GM23338 (cell line): Measurements from ENCODE around the gene KRTAP10-5. TPM values are rescaled to one million over a fixed set of nuclear protein-coding genes. Genes with fewer than 3 reads are reported as not detected.
A peak's percentile ranks its signal among the peaks of the same experiment; 100 is the strongest.

Source experiments
- ATAC-seq: fragments of 200-7000 bp; cut with Tn5 transposase; 3 replicates; pipeline ENCODE4 v1.9.1; 2020
- DNase-seq: peaks from one replicate; pipeline ENCODE4 v3.0.0-alpha.2; 2015; ENCODE audit warnings: low spot score
- H2AFZ ChIP-seq: fragments of 200-600 bp; sonication (generic); 2 replicates; pipeline ENCODE4 v1.8.0; 2016; ENCODE audit warnings: antibody characterized with exemption, mild to moderate bottlenecking, moderate library complexity
- H3F3A ChIP-seq: fragments of 200-600 bp; sonication (generic); replicated peaks from 2 replicates; pipeline ENCODE4 v1.8.0; 2017; ENCODE audit warnings: antibody characterized with exemption, mixed run types, low read depth
- H3K27ac ChIP-seq: fragments of 200-600 bp; sonication (generic); 2 replicates; pipeline ENCODE4 v1.6.1; 2016; ENCODE audit warnings: low read depth
- H3K27me3 ChIP-seq: fragments of 200-600 bp; sonication (generic); 2 replicates; pipeline ENCODE4 v1.8.0; 2016; ENCODE audit warnings: mild to moderate bottlenecking, mixed run types, moderate library complexity; ENCODE audit not compliant: insufficient read depth
- H3K36me3 ChIP-seq: fragments of 200-600 bp; sonication (generic); 2 replicates; pipeline ENCODE4 v1.8.0; 2016; ENCODE audit warnings: mild to moderate bottlenecking; ENCODE audit not compliant: insufficient read depth
- H3K4me1 ChIP-seq: fragments of 200-600 bp; sonication (generic); 2 replicates; pipeline ENCODE4 v1.8.0; 2016; ENCODE audit warnings: mild to moderate bottlenecking, moderate library complexity; ENCODE audit not compliant: insufficient read depth
- H3K4me2 ChIP-seq: fragments of 200-600 bp; sonication (generic); 2 replicates; pipeline ENCODE4 v1.7.1; 2017; ENCODE audit warnings: mixed run types
- H3K4me3 ChIP-seq: fragments of 200-600 bp; sonication (generic); 2 replicates; pipeline ENCODE4 v1.6.1; 2016; ENCODE audit warnings: mixed run types
- H3K79me2 ChIP-seq: fragments of 200-600 bp; sonication (generic); replicated peaks from 2 replicates; pipeline ENCODE4 v1.8.0; 2017; ENCODE audit warnings: mild to moderate bottlenecking; ENCODE audit not compliant: insufficient read depth
- H3K9me2 ChIP-seq: fragments of 200-600 bp; sonication (generic); 2 replicates; pipeline ENCODE4 v1.8.0; 2017; ENCODE audit not compliant: insufficient read depth
- H4K20me1 ChIP-seq: fragments of 200-600 bp; sonication (generic); replicated peaks from 2 replicates; pipeline ENCODE4 v1.8.0; 2017; ENCODE audit warnings: mild to moderate bottlenecking; ENCODE audit not compliant: insufficient read depth
- H3K27ac Mint-ChIP-seq: 2 replicates; pipeline ENCODE4 v1.8.0; 2020; ENCODE audit warnings: inconsistent platforms, mild to moderate bottlenecking, moderate library complexity, mixed read lengths
- H3K27me3 Mint-ChIP-seq: 3 replicates; pipeline ENCODE4 v1.8.0; 2022; ENCODE audit warnings: low read depth, mild to moderate bottlenecking, moderate library complexity, mixed read lengths, inconsistent platforms; ENCODE audit not compliant: insufficient read depth, poor library complexity
- H3K36me3 Mint-ChIP-seq: 3 replicates; pipeline ENCODE4 v1.8.0; 2021; ENCODE audit warnings: low read depth, mild to moderate bottlenecking, inconsistent platforms, moderate library complexity, mixed read lengths
- H3K4me1 Mint-ChIP-seq: 3 replicates; pipeline ENCODE4 v1.8.0; 2020; ENCODE audit warnings: mild to moderate bottlenecking, inconsistent platforms, mixed read lengths
- H3K4me3 Mint-ChIP-seq: 3 replicates; pipeline ENCODE4 v1.8.0; 2021; ENCODE audit warnings: moderate library complexity, mild to moderate bottlenecking, inconsistent platforms, mixed read lengths
- H3K9me3 Mint-ChIP-seq: 3 replicates; pipeline ENCODE4 v1.8.0; 2020; ENCODE audit warnings: moderate library complexity, mild to moderate bottlenecking, inconsistent platforms, mixed read lengths
- EZH2 ChIP-seq: fragments of 200-600 bp; sonication (generic); IDR thresholded peaks from one replicate; pipeline ENCODE4 v1.8.0; 2017; ENCODE audit warnings: antibody characterized with exemption, mild to moderate bottlenecking, low read depth; ENCODE audit not compliant: unreplicated experiment
- ZNF114 ChIP-seq: fragments of 250-450 bp; sonication (Bioruptor Pico); IDR thresholded peaks from 2 replicates; pipeline ENCODE4 v1.5.0; 2020; ENCODE audit warnings: mild to moderate bottlenecking, moderate library complexity
- ZNF331 ChIP-seq: fragments of 250-450 bp; sonication (Bioruptor Pico); IDR thresholded peaks from 2 replicates; pipeline ENCODE4 v1.5.0; 2020; ENCODE audit warnings: low read depth, mild to moderate bottlenecking, moderate library complexity
- ZNF462 ChIP-seq: fragments of 250-450 bp; sonication (Bioruptor Pico); IDR thresholded peaks from 2 replicates; pipeline ENCODE4 v1.5.0; 2020; ENCODE audit warnings: mild to moderate bottlenecking, moderate library complexity
- polyA plus RNA-seq: library from polyadenylated mRNA; unstranded; fragments of >200 nt; fragmentation: Nextera tagmentation; extraction: Ambion mirVana; gene quantifications from 2 replicates; pipeline ENCODE4 v1.2.1, GENCODE V29; 2016
- total RNA-seq: library from RNA; depleted of rRNA; stranded (reverse); fragments of >200 nt; shearing (Covaris generic); gene quantifications from 2 replicates; pipeline ENCODE4 v1.2.3, GENCODE V29; 2014
- TF ChIP-seq, protein P1 (sequence below), 2 experiments: fragments of 200-600 bp in 1 of 2; sonication (generic) in 1 of 2; conservative IDR thresholded peaks; 2 replicates each; pipeline versions ENCODE4 v1.5.1 to v1.6.1; 2016 to 2017; ENCODE audit warnings: antibody characterized with exemption in 2 of 2, low read depth in 2 of 2, mild to moderate bottlenecking in 2 of 2, moderate library complexity in 1 of 2

Gene KRTAP10-5
- total and polyA plus RNA-seq, 2 experiments from 2014 or later, result not detected

DNA sequence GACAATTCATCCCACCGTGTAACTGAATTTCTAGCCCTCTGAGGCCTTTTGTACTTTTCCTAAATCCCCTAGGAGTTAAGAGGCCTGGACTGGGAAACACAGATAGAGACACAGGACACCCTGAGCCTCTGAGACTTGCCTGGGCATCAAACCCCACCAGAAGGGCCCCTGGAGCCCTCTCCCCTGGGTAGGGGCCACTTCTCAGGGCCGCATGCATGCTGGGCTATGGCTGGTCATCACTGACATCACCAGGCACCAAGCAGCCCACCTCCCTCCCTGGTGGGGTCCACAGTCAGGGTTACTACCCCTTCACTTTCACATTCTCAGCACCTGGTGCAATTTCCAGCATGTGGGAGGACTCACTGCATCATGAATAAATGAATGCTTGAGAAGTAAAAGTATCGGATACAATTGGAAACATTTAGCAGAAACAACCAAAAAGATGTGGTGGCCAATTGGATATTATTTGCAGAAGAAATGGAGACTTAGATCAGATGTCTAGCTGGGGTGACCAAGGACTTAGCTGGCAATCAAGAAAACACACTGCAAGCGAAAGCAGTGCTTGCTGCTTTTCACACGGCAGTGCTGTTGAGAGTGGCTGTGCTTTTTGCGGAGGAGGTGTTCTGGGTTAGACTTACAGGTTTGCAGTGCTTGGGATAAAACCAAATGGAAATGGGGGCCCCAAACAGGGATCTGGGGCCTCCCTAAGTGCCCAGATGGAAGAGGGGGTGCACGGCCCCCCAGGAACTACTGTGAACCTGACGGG lies 19.0 kb upstream of the KRTAP10-5 start:
- Histone ChIP-seq H3K4me2 (no peak overlapping the region), H3F3A (no peaks in the 10 kb centered on the region), H3K9me2 (no peaks in the 10 kb centered on the region), H3K27me3 (no peaks in the 10 kb centered on the region), H3K4me3 (no peak overlapping the region), H3K4me1 (peaks cover 7% of the 10 kb centered on the region; the same call in 1 of the 2 replicates), H3K27ac (no peak overlapping the region; the same call in 1 of the 2 replicates), H2AFZ (no peak overlapping the region; the same call in 1 of the 2 replicates), H3K79me2 (no peaks in the 10 kb centered on the region), H3K36me3 (no peaks in the 10 kb centered on the region), H4K20me1 (no peaks in the 10 kb centered on the region)
- Mint-ChIP-seq H3K9me3 (peaks cover 11% of the 10 kb centered on the region), H3K4me3 (no peak overlapping the region), H3K4me1 (peaks cover 23% of the 10 kb centered on the region), H3K27ac (peak overlapping the region; percentile 80; the same call in 1 of the 2 replicates), H3K27me3 (peaks cover 11% of the 10 kb centered on the region), H3K36me3 (no peaks in the 10 kb centered on the region; the same call in 2 of the 3 replicates)
- no peak for ATAC-seq
- DNase-seq, result no peak
- TF ChIP-seq ZNF114 (CRISPR knock-in tag) (no peak), ZNF331 (CRISPR knock-in tag) (no peak), EZH2 (no peak), ZNF462 (CRISPR knock-in tag) (no peak)
- TF ChIP-seq, protein P1, sequence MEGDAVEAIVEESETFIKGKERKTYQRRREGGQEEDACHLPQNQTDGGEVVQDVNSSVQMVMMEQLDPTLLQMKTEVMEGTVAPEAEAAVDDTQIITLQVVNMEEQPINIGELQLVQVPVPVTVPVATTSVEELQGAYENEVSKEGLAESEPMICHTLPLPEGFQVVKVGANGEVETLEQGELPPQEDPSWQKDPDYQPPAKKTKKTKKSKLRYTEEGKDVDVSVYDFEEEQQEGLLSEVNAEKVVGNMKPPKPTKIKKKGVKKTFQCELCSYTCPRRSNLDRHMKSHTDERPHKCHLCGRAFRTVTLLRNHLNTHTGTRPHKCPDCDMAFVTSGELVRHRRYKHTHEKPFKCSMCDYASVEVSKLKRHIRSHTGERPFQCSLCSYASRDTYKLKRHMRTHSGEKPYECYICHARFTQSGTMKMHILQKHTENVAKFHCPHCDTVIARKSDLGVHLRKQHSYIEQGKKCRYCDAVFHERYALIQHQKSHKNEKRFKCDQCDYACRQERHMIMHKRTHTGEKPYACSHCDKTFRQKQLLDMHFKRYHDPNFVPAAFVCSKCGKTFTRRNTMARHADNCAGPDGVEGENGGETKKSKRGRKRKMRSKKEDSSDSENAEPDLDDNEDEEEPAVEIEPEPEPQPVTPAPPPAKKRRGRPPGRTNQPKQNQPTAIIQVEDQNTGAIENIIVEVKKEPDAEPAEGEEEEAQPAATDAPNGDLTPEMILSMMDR (conservative IDR thresholded peaks at IDR 0.05; ENCODE audit: low read depth in 2 of 2), result no peak
